Measurements from ENCODE around the gene SAMD8. TPM values are rescaled to one million over a fixed set of nuclear protein-coding genes. Genes with fewer than 3 reads are reported as not detected.

Gene SAMD8
- total RNA-seq, 1 donor from 2014 or later = 26.4 TPM

GRCh38 chr10:75143353-75143752 is 31.9 kb downstream of the SAMD8 start:
- Mint-ChIP-seq H3K27ac (ENCODE audit: unreplicated experiment) (peak overlapping the region; percentile 73), H3K36me3 (ENCODE audit: unreplicated experiment) (no peaks in the 10 kb centered on the region), H3K4me1 (ENCODE audit: unreplicated experiment) (peaks cover 32% of the 10 kb centered on the region), H3K27me3 (ENCODE audit: unreplicated experiment) (no peaks in the 10 kb centered on the region), H3K9me3 (ENCODE audit: unreplicated experiment) (no peaks in the 10 kb centered on the region), H3K4me3 (ENCODE audit: unreplicated experiment) (no peak overlapping the region)
- no peak for DNase-seq (ENCODE audit: extremely low spot score, unreplicated experiment)
- no peak for TF ChIP-seq CTCF (IDR thresholded peaks at IDR 0.05)

- TF ChIP-seq CTCF (IDR thresholded peaks at IDR 0.05) = no peak
- Mint-ChIP-seq H3K36me3 (ENCODE audit: unreplicated experiment) (peaks cover under 1% of the 10 kb centered on the region), H3K27me3 (ENCODE audit: unreplicated experiment) (no peaks in the 10 kb centered on the region), H3K4me1 (ENCODE audit: unreplicated experiment) (peaks cover 30% of the 10 kb centered on the region), H3K27ac (ENCODE audit: unreplicated experiment) (peak overlapping the region; percentile 56), H3K9me3 (ENCODE audit: unreplicated experiment) (no peaks in the 10 kb centered on the region), H3K4me3 (ENCODE audit: unreplicated experiment) (no peak overlapping the region)
- DNase-seq (ENCODE audit: extremely low spot score, unreplicated experiment) = no peak
Observed at GRCh38 chr10:75145590-75145989, 34.1 kb downstream of the SAMD8 start.

GRCh38 chr10:75146780-75147179 is 35.3 kb downstream of the SAMD8 start:
- Mint-ChIP-seq H3K9me3 (ENCODE audit: unreplicated experiment) (no peaks in the 10 kb centered on the region), H3K27ac (ENCODE audit: unreplicated experiment) (no peak overlapping the region), H3K36me3 (ENCODE audit: unreplicated experiment) (peaks cover 5% of the 10 kb centered on the region), H3K4me3 (ENCODE audit: unreplicated experiment) (no peak overlapping the region), H3K4me1 (ENCODE audit: unreplicated experiment) (peaks cover 30% of the 10 kb centered on the region), H3K27me3 (ENCODE audit: unreplicated experiment) (no peaks in the 10 kb centered on the region)
- DNase-seq (ENCODE audit: extremely low spot score, unreplicated experiment) = no peak
- no peak for TF ChIP-seq CTCF (IDR thresholded peaks at IDR 0.05)

GRCh38 chr10:75150656-75151055 is 39.2 kb downstream of the SAMD8 start:
- no peaks in the 10 kb centered on the region for H3K27me3 Mint-ChIP-seq (ENCODE audit: unreplicated experiment)
- peaks cover 14% of the 10 kb centered on the region for H3K4me1 Mint-ChIP-seq (ENCODE audit: unreplicated experiment)
- no peak for TF ChIP-seq CTCF (IDR thresholded peaks at IDR 0.05)
- H3K9me3 Mint-ChIP-seq (ENCODE audit: unreplicated experiment) = no peaks in the 10 kb centered on the region
- H3K4me3 Mint-ChIP-seq (ENCODE audit: unreplicated experiment) = no peak overlapping the region
- no peak overlapping the region for H3K27ac Mint-ChIP-seq (ENCODE audit: unreplicated experiment)
- peaks cover 10% of the 10 kb centered on the region for H3K36me3 Mint-ChIP-seq (ENCODE audit: unreplicated experiment)
- no peak for DNase-seq (ENCODE audit: extremely low spot score, unreplicated experiment)

- DNase-seq (ENCODE audit: extremely low spot score, unreplicated experiment) = no peak
- Mint-ChIP-seq H3K9me3 (ENCODE audit: unreplicated experiment) (no peaks in the 10 kb centered on the region), H3K27me3 (ENCODE audit: unreplicated experiment) (no peaks in the 10 kb centered on the region), H3K27ac (ENCODE audit: unreplicated experiment) (no peak overlapping the region), H3K4me1 (ENCODE audit: unreplicated experiment) (peaks cover 12% of the 10 kb centered on the region), H3K36me3 (ENCODE audit: unreplicated experiment) (peaks cover 13% of the 10 kb centered on the region), H3K4me3 (ENCODE audit: unreplicated experiment) (no peak overlapping the region)
- no peak for TF ChIP-seq CTCF (IDR thresholded peaks at IDR 0.05)
Observed at GRCh38 chr10:75159519-75159918, 48.1 kb downstream of the SAMD8 start.
